PFSK-1 (cell line): ENCODE measurements around the gene KCNJ8.

Source experiments
- REST ChIP-seq, 2 experiments: IDR thresholded peaks; 2 replicates each; pipeline versions ENCODE4 v1.6.1 to v1.8.0; 2011 to 2012; ENCODE audit warnings: low read depth in 2 of 2, low read length in 2 of 2, control low read depth in 1 of 2, inconsistent platforms in 1 of 2, mild to moderate bottlenecking in 1 of 2, moderate library complexity in 1 of 2; ENCODE audit not compliant: insufficient read depth in 1 of 2
- TAF1 ChIP-seq: IDR thresholded peaks from 2 replicates; pipeline ENCODE4 v1.6.1; 2012; ENCODE audit warnings: low read length, control low read depth, borderline replicate concordance; ENCODE audit not compliant: insufficient read depth

- TF ChIP-seq REST (IDR thresholded peaks at IDR 0.05; ENCODE audit: insufficient read depth in 1 of 2, low read depth in 2 of 2, low read length in 2 of 2) (no peak), TAF1 (no peak)
Measured at GRCh38 chr12:21809100-21809499, 34.6 kb upstream of the KCNJ8 start.
